Activated CD4-positive, alpha-beta T cell treated with anti-CD3 and anti-CD28 coated beads, Interleukin-2, amount 10 ng/mL, durations not matched to agents 7 days and 5 days (primary cell): Measurements from ENCODE around the gene CDH4. TPM values are rescaled to one million over a fixed set of nuclear protein-coding genes. Genes with fewer than 3 reads are reported as not detected.
"Not testable (repeated sequence)": the region's sequence is repeated elsewhere in the genome, so short reads cannot be mapped to it uniquely, and the experiment has no call there.

ENCODE experiments used
- CTCF ChIA-PET: fragments of 350-600 bp; sonication (Branson Sonifier 250); formaldehyde crosslinking; loops from one replicate; lab custom pipeline; 2021; ENCODE audit warnings: antibody characterized with exemption; lab: Charles Lee
- POLR2A ChIA-PET: fragments of 350-600 bp; sonication (Branson Sonifier 250); formaldehyde crosslinking; loops from one replicate; lab custom pipeline; 2021; ENCODE audit warnings: antibody characterized with exemption; lab: Charles Lee
- DNase-seq: peaks from one replicate; pipeline ENCODE4 v3.0.0-alpha.2; 2020
- H3K27ac Mint-ChIP-seq: one replicate; pipeline ENCODE4 v1.8.0; 2021; ENCODE audit warnings: mild to moderate bottlenecking, moderate library complexity, mixed read lengths
- H3K27me3 Mint-ChIP-seq: one replicate; pipeline ENCODE4 v1.8.0; 2021; ENCODE audit warnings: mixed read lengths
- H3K36me3 Mint-ChIP-seq: one replicate; pipeline ENCODE4 v1.8.0; 2021; ENCODE audit warnings: low read depth, mixed read lengths
- H3K4me1 Mint-ChIP-seq: one replicate; pipeline ENCODE4 v1.8.0; 2021; ENCODE audit warnings: mixed read lengths
- H3K4me3 Mint-ChIP-seq: one replicate; pipeline ENCODE4 v1.8.0; 2021; ENCODE audit warnings: mild to moderate bottlenecking, moderate library complexity, mixed read lengths
- H3K9me3 Mint-ChIP-seq: one replicate; pipeline ENCODE4 v1.8.0; 2021; ENCODE audit warnings: mixed read lengths
- total RNA-seq, 2 experiments: library from RNA; stranded (reverse); gene quantifications; one replicate each; pipeline ENCODE4 v1.2.3, GENCODE V29; 2021

The CDH4 gene
- total RNA-seq, 2 experiments from 2014 or later, result not detected

DNA sequence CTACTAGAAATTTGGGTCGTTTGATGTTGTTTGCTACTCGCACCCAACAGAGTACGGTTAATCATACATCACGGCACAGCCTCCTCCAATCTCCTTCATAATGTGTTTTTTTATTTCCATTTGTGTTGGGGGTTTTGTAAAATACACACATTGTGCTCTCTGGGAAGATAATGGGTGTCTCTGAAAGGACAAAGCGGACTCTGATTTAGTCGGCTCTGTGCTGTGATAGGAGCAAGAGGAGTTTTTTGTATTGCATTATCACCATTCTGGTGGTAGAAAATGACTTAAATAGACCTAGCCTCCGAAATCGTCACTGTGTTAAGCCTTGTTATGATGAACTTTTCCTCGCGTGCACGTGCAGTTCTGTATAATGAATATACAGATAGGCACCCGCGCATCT lies 196.3 kb downstream of the CDH4 start:
- POLR2A ChIA-PET, result no interaction called here
- Mint-ChIP-seq H3K4me1 (no peaks in the 10 kb centered on the region), H3K27ac (no peak overlapping the region), H3K36me3 (no peaks in the 10 kb centered on the region), H3K9me3 (peaks cover 2% of the 10 kb centered on the region), H3K4me3 (no peak overlapping the region), H3K27me3 (no peaks in the 10 kb centered on the region)
- CTCF ChIA-PET, result no interaction called here
- no peak for DNase-seq

GRCh38 chr20:61449057-61449609 lies 197.1 kb downstream of the CDH4 start:
- no peak for DNase-seq
- no peaks in the 10 kb centered on the region for H3K4me1 Mint-ChIP-seq
- peaks cover 2% of the 10 kb centered on the region for H3K9me3 Mint-ChIP-seq
- no peaks in the 10 kb centered on the region for H3K27me3 Mint-ChIP-seq
- no peak overlapping the region for H3K4me3 Mint-ChIP-seq
- H3K27ac Mint-ChIP-seq, result no peak overlapping the region
- no peaks in the 10 kb centered on the region for H3K36me3 Mint-ChIP-seq
- POLR2A ChIA-PET, result no interaction called here
- CTCF ChIA-PET, result no interaction called here

GRCh38 chr20:61449916-61450315 lies 197.9 kb downstream of the CDH4 start:
- H3K4me1 Mint-ChIP-seq, result no peaks in the 10 kb centered on the region
- H3K4me3 Mint-ChIP-seq, result no peak overlapping the region
- H3K9me3 Mint-ChIP-seq, result peaks cover 2% of the 10 kb centered on the region
- no peaks in the 10 kb centered on the region for H3K27me3 Mint-ChIP-seq
- ChIA-PET CTCF (no interaction called here), POLR2A (no interaction called here)
- no peaks in the 10 kb centered on the region for H3K36me3 Mint-ChIP-seq
- no peak overlapping the region for H3K27ac Mint-ChIP-seq
- DNase-seq, result no peak

DNA sequence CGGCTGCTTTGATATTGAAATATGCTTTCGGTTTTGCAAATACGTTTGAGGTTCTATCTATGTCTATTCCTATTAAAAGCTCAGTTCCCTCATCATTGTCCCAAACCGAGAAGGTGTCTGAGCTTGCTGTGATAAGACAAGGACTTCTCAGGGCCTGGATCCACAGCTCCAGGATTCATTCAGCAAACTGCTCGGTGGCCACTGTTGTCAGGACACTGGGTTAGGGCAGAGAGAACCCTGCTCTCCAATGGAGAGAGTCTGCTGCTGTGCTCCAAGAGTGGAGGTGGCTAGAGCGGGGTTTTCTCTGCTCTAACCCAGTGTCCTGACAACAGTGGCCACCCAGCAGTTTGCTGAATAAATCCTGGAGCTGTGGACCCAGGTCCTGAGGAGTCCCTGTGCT lies 198.5 kb downstream of the CDH4 start:
- H3K9me3 Mint-ChIP-seq, result peaks cover 2% of the 10 kb centered on the region
- no peak for DNase-seq

DNA sequence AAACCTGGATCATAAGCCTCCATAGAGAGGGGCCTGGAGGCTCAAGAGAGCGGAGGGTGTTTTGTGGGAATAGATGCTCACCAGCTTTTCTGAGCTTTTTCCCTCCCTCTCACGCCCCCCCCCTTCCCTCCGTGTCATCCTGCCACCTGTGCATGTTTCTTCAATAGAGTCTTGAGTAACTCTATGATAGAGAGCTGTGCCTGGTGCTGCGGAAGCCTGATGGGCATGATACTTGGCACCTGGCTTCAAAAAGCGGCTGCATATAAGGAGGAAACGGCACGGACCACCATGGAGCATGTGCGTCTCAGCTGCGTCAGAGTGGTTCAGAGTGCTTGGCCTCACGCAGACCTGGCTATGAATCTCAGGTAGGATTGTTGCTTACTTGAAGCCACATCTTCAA lies 198.9 kb downstream of the CDH4 start:
- Mint-ChIP-seq H3K27me3 (no peaks in the 10 kb centered on the region), H3K36me3 (no peaks in the 10 kb centered on the region), H3K4me3 (no peak overlapping the region), H3K9me3 (peaks cover 3% of the 10 kb centered on the region), H3K4me1 (no peaks in the 10 kb centered on the region), H3K27ac (no peak overlapping the region)
- no peak for DNase-seq
- ChIA-PET CTCF (no interaction called here), POLR2A (no interaction called here)

More for the DNA sequence above, 198.5 kb downstream of the CDH4 start:
- POLR2A ChIA-PET, result no interaction called here
- H3K27me3 Mint-ChIP-seq, result no peaks in the 10 kb centered on the region
- no peaks in the 10 kb centered on the region for H3K4me1 Mint-ChIP-seq
- CTCF ChIA-PET, result no interaction called here
- no peak overlapping the region for H3K4me3 Mint-ChIP-seq
- H3K36me3 Mint-ChIP-seq, result no peaks in the 10 kb centered on the region
- H3K27ac Mint-ChIP-seq, result no peak overlapping the region

DNA sequence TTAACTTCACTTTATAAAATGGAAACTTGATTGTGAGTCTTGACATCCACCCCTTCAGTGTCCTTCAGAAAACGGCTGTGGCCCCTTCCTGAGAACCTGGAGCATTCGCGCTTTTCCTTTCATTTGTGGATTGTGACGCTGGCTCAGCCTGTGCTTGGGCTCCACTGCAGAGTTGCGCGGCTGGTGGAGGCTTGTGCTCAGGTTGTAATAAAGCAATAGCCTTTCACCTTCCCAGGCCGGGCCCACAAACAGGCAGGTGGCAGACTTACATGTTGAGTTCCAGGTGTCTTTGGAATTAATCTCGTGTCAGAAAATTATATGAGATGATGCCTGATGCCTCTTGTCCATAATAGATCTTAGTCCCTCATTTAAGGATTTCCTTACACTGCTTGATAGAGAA lies 199.9 kb downstream of the CDH4 start:
- ChIA-PET POLR2A (no interaction called here), CTCF (no interaction called here)
- Mint-ChIP-seq H3K27ac (no peak overlapping the region), H3K9me3 (peaks cover 3% of the 10 kb centered on the region), H3K36me3 (no peaks in the 10 kb centered on the region), H3K27me3 (no peaks in the 10 kb centered on the region), H3K4me3 (no peak overlapping the region), H3K4me1 (no peaks in the 10 kb centered on the region)
- DNase-seq, result no peak

- peaks cover 3% of the 10 kb centered on the region for H3K9me3 Mint-ChIP-seq
- ChIA-PET CTCF (no interaction called here), POLR2A (no interaction called here)
- no peak for DNase-seq
- H3K4me1 Mint-ChIP-seq, result no peaks in the 10 kb centered on the region
- H3K4me3 Mint-ChIP-seq, result no peak overlapping the region
- no peak overlapping the region for H3K27ac Mint-ChIP-seq
- H3K36me3 Mint-ChIP-seq, result no peaks in the 10 kb centered on the region
- no peaks in the 10 kb centered on the region for H3K27me3 Mint-ChIP-seq
Measured at GRCh38 chr20:61453219-61453618, 201.2 kb downstream of the CDH4 start.

DNA sequence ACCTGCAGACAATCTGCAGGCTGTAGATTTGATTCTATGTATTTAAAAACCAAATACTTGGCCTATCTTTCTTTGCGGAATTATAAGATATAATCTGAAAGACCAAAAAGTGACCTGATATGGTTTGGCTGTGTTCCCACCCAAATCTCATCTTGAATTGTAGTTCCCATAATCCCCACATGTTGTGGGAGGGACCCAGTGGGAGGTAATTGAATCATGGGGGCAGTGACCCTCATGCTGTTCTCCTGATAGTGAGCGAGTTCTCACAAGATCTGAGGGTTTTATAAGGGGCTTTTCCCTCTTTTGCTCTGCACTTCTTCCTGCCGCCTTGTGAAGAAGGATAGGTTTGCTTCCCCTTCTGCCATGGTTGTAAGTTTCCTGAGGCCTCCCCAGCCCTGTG lies 201.6 kb downstream of the CDH4 start:
- H3K36me3 Mint-ChIP-seq, POLR2A ChIA-PET: not testable (repeated sequence)

DNA sequence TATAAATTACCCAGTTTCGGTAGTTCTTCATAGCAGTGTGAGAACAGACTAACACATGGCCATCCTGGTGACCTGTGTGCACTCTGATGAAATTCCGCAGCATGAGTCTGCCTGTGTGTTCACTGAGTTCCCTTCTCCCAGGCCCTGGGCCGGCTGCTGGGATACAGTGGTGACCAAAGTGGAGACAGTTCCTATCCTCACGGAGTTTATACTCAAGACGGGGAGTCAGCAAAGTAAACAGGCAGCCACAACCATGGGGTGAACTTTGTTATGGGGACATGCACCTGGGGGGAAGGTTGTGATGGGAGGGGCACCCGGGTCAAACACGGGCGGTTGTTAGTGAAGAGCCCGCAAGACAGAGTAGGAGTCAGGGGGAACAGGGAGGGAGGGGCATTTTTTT lies 202.0 kb downstream of the CDH4 start:
- H3K27me3 Mint-ChIP-seq, result no peaks in the 10 kb centered on the region
- H3K36me3 Mint-ChIP-seq, result no peaks in the 10 kb centered on the region
- DNase-seq, result no peak
- ChIA-PET POLR2A (no interaction called here), CTCF (no interaction called here)
- H3K9me3 Mint-ChIP-seq, result peaks cover 3% of the 10 kb centered on the region
- no peaks in the 10 kb centered on the region for H3K4me1 Mint-ChIP-seq
- no peak overlapping the region for H3K4me3 Mint-ChIP-seq
- no peak overlapping the region for H3K27ac Mint-ChIP-seq

More for the DNA sequence above, 201.6 kb downstream of the CDH4 start:
- H3K4me3 Mint-ChIP-seq, DNase-seq, H3K9me3 Mint-ChIP-seq, H3K27ac Mint-ChIP-seq, CTCF ChIA-PET, H3K27me3 Mint-ChIP-seq, H3K4me1 Mint-ChIP-seq: not testable (repeated sequence)

DNA sequence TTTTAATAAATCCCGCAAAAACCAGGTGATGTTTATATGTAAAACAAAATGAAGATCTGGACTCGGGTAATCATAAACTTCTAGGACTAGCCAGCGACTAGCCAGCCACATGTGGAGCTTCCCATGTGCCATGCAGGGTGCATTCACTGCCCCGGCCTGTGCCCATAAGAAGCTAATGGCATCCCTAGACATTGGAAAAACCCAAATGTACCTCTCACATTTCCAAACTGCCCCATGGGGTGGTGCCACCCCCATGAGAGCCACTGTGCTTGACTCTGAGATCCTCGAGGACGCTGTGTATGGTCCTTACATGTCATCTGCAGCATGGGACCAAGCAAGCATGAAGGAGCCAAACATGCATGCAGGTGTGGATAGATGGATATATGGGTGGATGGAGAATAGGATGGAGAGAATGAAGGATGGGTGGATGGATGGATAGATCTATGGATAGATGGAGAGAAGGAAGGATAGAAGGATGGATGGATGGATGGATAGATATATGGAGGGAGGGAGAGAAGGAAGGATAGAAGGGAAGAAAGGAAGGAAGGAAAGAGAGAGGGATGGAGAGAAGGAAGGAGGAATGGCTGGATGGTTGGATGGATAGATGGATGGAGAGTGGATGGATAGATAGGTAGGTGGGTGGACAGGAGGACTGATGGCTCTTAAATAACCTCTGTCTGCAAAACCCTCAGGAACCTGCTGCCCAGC lies 203.6 kb downstream of the CDH4 start:
- Mint-ChIP-seq H3K36me3 (no peaks in the 10 kb centered on the region), H3K9me3 (peaks cover 3% of the 10 kb centered on the region), H3K27me3 (no peaks in the 10 kb centered on the region), H3K4me3 (no peak overlapping the region), H3K4me1 (no peaks in the 10 kb centered on the region), H3K27ac (no peak overlapping the region)
- ChIA-PET CTCF (no interaction called here), POLR2A (no interaction called here)
- DNase-seq, result no peak

GRCh38 chr20:61457725-61458124 lies 205.7 kb downstream of the CDH4 start:
- no peak overlapping the region for H3K27ac Mint-ChIP-seq
- ChIA-PET CTCF (no interaction called here), POLR2A (no interaction called here)
- peaks cover 8% of the 10 kb centered on the region for H3K9me3 Mint-ChIP-seq
- H3K4me3 Mint-ChIP-seq, result no peak overlapping the region
- DNase-seq, result no peak
- no peaks in the 10 kb centered on the region for H3K36me3 Mint-ChIP-seq
- H3K4me1 Mint-ChIP-seq, result no peaks in the 10 kb centered on the region
- no peaks in the 10 kb centered on the region for H3K27me3 Mint-ChIP-seq

- Mint-ChIP-seq H3K36me3 (no peaks in the 10 kb centered on the region), H3K4me3 (no peak overlapping the region), H3K9me3 (peaks cover 8% of the 10 kb centered on the region), H3K27ac (no peak overlapping the region), H3K4me1 (no peaks in the 10 kb centered on the region), H3K27me3 (no peaks in the 10 kb centered on the region)
- POLR2A ChIA-PET, result interaction anchor here (0.6 kb wide), 1 partner anchor 156 kb away, joined by 4 read pairs; no protein-coding TSS in a partner anchor
- DNase-seq, result no peak
- CTCF ChIA-PET, result no interaction called here
Measured at GRCh38 chr20:61458146-61458746, 206.2 kb downstream of the CDH4 start.

DNA sequence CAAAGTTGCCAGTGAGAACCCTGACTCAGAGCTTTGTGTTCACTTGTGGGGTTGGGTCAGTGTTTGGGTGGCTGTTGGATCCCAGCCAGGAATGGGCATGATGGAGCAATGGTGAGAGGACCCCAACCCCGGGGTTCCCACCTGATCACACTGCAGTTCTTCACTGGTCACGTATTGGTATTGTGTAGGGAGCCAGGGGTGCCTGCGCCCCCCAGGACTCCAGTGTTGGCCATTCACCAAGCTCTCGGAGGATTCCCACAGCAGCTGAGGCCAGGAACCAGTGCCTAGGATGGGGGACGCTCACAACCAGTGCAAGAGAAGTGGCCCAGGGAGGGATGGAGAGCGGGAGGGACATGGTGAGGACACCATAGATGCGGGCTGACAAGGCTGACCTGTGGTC lies 207.2 kb downstream of the CDH4 start:
- H3K4me1 Mint-ChIP-seq, result no peaks in the 10 kb centered on the region
- peaks cover 11% of the 10 kb centered on the region for H3K9me3 Mint-ChIP-seq
- DNase-seq, result no peak
- CTCF ChIA-PET, result no interaction called here
- no peak overlapping the region for H3K4me3 Mint-ChIP-seq
- H3K27ac Mint-ChIP-seq, result no peak overlapping the region
- POLR2A ChIA-PET, result no interaction called here
- no peaks in the 10 kb centered on the region for H3K36me3 Mint-ChIP-seq
- H3K27me3 Mint-ChIP-seq, result no peaks in the 10 kb centered on the region
